Effector memory CD4-positive, alpha-beta T cell (primary cell): ENCODE results near the gene PALLD.

Source experiments
- DNase-seq, 3 donors: peaks; one replicate each; pipeline ENCODE4 v3.0.0-alpha.2; 2020
- H3K27ac ChIP-seq: 2 replicates; pipeline ENCODE4 v1.7.0; 2013; ENCODE audit warnings: mild to moderate bottlenecking, low read length, moderate library complexity; ENCODE audit not compliant: insufficient read depth, poor library complexity, severe bottlenecking
- H3K27me3 ChIP-seq: replicated peaks from 2 replicates; pipeline ENCODE4 v1.7.0; 2013; ENCODE audit warnings: mild to moderate bottlenecking, low read length; ENCODE audit not compliant: insufficient read depth, control insufficient read depth, poor library complexity, severe bottlenecking
- H3K36me3 ChIP-seq: 2 replicates; pipeline ENCODE4 v1.7.0; 2013; ENCODE audit warnings: mild to moderate bottlenecking, low read length, moderate library complexity; ENCODE audit not compliant: control insufficient read depth, insufficient read depth
- H3K4me1 ChIP-seq: 2 replicates; pipeline ENCODE4 v1.7.0; 2013; ENCODE audit warnings: low read length, mild to moderate bottlenecking; ENCODE audit not compliant: control insufficient read depth, insufficient read depth, poor library complexity, severe bottlenecking
- H3K4me3 ChIP-seq: 2 replicates; pipeline ENCODE4 v1.7.0; 2013; ENCODE audit warnings: low read length, low read depth, mild to moderate bottlenecking; ENCODE audit not compliant: insufficient read depth, poor library complexity, severe bottlenecking
- H3K9me3 ChIP-seq: 2 replicates; pipeline ENCODE4 v1.7.0; 2013; ENCODE audit warnings: mild to moderate bottlenecking, low read length, moderate library complexity; ENCODE audit not compliant: control insufficient read depth

Gene PALLD

DNA sequence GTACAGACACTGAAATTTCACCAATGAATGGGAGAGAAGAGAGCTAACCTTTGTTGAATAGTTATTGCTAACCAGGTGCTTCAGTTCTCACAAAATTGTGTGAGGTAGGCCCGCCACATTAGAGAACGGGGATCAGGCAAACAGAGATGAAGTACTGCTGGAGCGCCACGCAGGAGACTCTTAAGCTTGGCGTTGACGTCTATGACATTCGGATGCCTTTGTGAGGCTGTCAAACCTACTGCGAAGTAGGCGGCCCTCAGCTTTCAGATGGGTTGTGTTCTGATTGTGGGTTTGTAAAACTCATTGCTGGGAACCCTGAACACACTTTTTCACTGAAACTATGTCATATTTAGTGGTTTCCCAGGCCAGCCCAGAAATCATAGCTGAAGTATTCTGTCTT is 339.6 kb downstream of the PALLD start:
- Histone ChIP-seq H3K9me3 (no peaks in the 10 kb centered on the region), H3K36me3 (no peaks in the 10 kb centered on the region), H3K4me1 (peaks cover 5% of the 10 kb centered on the region), H3K27ac (no peak overlapping the region), H3K27me3 (peaks cover 21% of the 10 kb centered on the region), H3K4me3 (no peak overlapping the region)
- DNase-seq: no peak

- H3K9me3 ChIP-seq: no peaks in the 10 kb centered on the region
- H3K27ac ChIP-seq: no peak overlapping the region
- H3K27me3 ChIP-seq: peaks cover 7% of the 10 kb centered on the region
- no peak for DNase-seq
- H3K4me3 ChIP-seq: no peak overlapping the region
- no peaks in the 10 kb centered on the region for H3K4me1 ChIP-seq
- no peaks in the 10 kb centered on the region for H3K36me3 ChIP-seq
Observed at GRCh38 chr4:168837922-168838321, 341.1 kb downstream of the PALLD start.

GRCh38 chr4:168839758-168840391 is 343.0 kb downstream of the PALLD start:
- Histone ChIP-seq H3K27ac (no peak overlapping the region), H3K36me3 (no peaks in the 10 kb centered on the region), H3K4me3 (no peak overlapping the region), H3K27me3 (no peaks in the 10 kb centered on the region), H3K4me1 (no peaks in the 10 kb centered on the region), H3K9me3 (no peaks in the 10 kb centered on the region)
- no peak for DNase-seq

- H3K9me3 ChIP-seq: no peaks in the 10 kb centered on the region
- H3K4me3 ChIP-seq: no peak overlapping the region
- no peaks in the 10 kb centered on the region for H3K36me3 ChIP-seq
- no peak for DNase-seq
- no peaks in the 10 kb centered on the region for H3K27me3 ChIP-seq
- H3K27ac ChIP-seq: no peak overlapping the region
- no peaks in the 10 kb centered on the region for H3K4me1 ChIP-seq
Observed at GRCh38 chr4:168840392-168840763, 343.5 kb downstream of the PALLD start.

DNA sequence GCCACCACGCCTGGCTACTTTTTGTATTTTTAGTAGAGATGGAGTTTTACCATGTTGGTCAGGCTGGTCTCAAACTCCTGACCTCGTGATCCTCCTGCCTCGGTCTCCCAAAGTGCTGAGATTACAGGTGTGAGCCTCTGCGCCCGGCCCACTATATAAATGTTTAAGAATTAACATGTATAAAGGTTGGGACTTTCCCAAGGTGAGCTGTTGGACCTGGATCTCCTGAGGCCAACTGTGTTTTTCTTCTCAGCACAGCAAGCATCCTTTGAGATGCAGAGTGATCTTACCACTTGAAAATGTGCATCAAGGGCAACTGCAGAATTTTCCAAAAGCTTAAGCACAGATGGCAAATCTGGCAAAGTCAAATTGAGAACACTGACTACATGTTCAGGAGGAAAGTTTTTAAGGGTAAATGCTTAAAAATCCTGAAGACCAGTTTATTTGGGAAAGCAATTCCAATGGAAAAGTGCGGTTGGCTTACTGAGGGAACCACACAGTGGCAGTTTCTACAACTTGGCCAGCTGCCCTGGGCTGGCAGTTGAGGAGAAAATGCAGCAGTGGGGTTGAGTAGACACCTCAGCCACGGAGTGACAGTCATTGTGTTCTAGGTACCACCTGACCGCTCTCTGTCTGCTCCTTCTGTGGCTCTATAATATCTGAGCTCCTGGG is 344.3 kb downstream of the PALLD start:
- H3K36me3 ChIP-seq: no peaks in the 10 kb centered on the region
- no peaks in the 10 kb centered on the region for H3K4me1 ChIP-seq
- no peak overlapping the region for H3K27ac ChIP-seq
- no peaks in the 10 kb centered on the region for H3K27me3 ChIP-seq
- no peaks in the 10 kb centered on the region for H3K9me3 ChIP-seq
- no peak for DNase-seq
- H3K4me3 ChIP-seq: no peak overlapping the region

- no peaks in the 10 kb centered on the region for H3K27me3 ChIP-seq
- H3K36me3 ChIP-seq: no peaks in the 10 kb centered on the region
- H3K4me3 ChIP-seq: no peak overlapping the region
- no peaks in the 10 kb centered on the region for H3K9me3 ChIP-seq
- DNase-seq: no peak
- H3K4me1 ChIP-seq: no peaks in the 10 kb centered on the region
- no peak overlapping the region for H3K27ac ChIP-seq
Observed at GRCh38 chr4:168841672-168842019, 344.8 kb downstream of the PALLD start.

DNA sequence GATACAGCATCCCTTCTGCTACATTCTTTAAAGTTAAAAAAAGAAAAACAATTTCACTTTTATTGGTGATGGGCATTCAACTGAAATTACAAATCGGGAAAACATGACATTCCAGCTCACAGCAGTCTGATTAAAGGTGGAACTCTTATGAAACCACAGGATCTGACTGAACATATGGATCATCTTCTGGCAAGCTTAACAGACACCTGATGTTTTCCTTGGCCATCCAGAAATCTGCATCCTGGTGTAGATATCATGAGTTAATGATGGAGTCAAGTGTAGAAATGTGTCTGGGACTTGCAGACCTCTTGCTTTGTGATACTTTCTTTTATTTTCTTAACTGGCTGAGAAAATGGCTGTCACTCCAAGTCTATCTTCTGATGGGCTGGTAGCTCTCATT is 345.3 kb downstream of the PALLD start:
- H3K4me1 ChIP-seq: no peaks in the 10 kb centered on the region
- H3K9me3 ChIP-seq: no peaks in the 10 kb centered on the region
- H3K27ac ChIP-seq: no peak overlapping the region
- H3K36me3 ChIP-seq: no peaks in the 10 kb centered on the region
- no peak for DNase-seq
- H3K4me3 ChIP-seq: no peak overlapping the region
- no peaks in the 10 kb centered on the region for H3K27me3 ChIP-seq

DNA sequence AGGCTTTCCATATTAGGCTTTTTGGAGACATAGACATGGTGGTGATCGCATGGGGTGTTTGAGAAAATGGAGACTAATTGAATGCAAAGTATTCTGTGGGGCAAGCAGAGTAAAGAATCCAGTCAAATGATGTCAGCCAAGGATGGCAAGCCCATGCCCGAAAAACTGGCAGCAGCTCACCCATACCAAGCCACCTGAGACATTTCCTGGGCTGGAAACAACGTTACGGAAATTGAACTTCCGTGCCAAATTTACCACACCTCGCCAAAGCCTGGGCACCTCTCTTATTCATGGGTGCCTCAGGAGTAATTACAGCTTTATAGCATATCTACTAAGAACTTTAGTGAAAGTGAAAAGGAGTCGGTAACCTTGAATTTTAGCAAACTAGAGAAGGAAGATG is 346.8 kb downstream of the PALLD start:
- Histone ChIP-seq H3K36me3 (no peaks in the 10 kb centered on the region), H3K4me1 (no peaks in the 10 kb centered on the region), H3K9me3 (no peaks in the 10 kb centered on the region), H3K4me3 (no peak overlapping the region), H3K27ac (no peak overlapping the region), H3K27me3 (no peaks in the 10 kb centered on the region)
- DNase-seq: no peak

DNA sequence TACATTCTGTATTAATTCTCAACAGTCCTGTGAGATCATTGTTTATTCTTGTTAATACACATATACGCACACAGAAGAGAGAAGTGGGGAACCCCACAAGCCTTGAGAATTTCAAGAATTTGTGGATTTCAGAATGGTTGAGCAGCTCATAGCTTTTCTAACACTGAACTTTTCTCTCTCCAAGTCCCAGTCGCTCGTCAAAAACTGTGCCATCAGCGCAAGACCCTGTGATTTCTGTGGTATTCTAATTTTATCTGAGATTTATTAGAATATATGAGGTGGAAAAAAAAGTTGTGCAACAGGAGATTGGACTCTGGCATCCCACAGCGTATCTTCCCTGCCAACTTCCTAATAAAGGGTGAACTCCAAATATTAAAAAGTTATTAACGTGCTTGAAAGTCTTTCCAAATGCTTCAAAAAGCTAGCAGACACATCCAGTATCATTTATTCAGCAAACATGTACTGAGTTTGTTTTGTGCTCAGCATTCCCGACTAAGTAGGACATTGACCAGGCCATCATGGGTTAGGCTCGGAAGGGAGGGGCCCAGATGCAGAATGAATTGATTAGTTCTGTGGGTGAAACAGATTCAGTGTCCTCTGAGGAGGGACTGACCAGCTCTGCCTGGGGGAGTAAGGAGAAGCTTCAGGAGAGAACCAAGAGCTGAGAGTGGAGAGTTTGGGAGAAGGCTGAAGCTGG is 347.6 kb downstream of the PALLD start:
- no peaks in the 10 kb centered on the region for H3K36me3 ChIP-seq
- H3K4me3 ChIP-seq: no peak overlapping the region
- H3K4me1 ChIP-seq: no peaks in the 10 kb centered on the region
- no peaks in the 10 kb centered on the region for H3K9me3 ChIP-seq
- no peaks in the 10 kb centered on the region for H3K27me3 ChIP-seq
- H3K27ac ChIP-seq: no peak overlapping the region
- DNase-seq: no peak

DNA sequence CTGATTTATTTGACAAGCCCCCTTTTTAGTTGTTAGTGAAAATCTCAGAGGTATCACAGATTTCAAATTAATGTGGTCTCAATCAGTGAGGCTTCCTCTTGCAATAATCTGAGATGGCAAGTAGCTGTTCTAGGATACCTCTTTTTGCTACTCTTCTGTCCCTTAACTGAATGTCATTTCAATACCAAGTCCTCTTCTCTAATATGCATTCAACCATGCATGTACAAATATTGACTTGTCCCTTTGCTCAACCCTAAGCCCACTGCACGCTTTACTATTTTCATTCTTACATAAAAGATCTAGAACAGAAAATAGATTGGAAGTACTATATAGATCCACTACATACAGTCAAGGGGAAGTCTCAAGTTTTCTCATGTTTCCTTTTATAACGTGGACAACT is 349.0 kb downstream of the PALLD start:
- H3K27me3 ChIP-seq: no peaks in the 10 kb centered on the region
- no peaks in the 10 kb centered on the region for H3K9me3 ChIP-seq
- no peak overlapping the region for H3K4me3 ChIP-seq
- DNase-seq: no peak
- H3K27ac ChIP-seq: no peak overlapping the region
- no peaks in the 10 kb centered on the region for H3K36me3 ChIP-seq
- H3K4me1 ChIP-seq: no peaks in the 10 kb centered on the region
